ENCODE data around the gene CDKAL1.
"Not testable (repeated sequence)": the region's sequence is repeated elsewhere in the genome, so short reads cannot be mapped to it uniquely, and the experiment has no call there.

Gene CDKAL1

GRCh38 chr6:20808439-20808838 lies 274.2 kb downstream of the CDKAL1 start:
- no peak for DNase-seq

GRCh38 chr6:20808924-20809323 lies 274.7 kb downstream of the CDKAL1 start:
- no peak for DNase-seq

GRCh38 chr6:20810727-20811108 lies 276.5 kb downstream of the CDKAL1 start:
- no peak for DNase-seq

- no peak for DNase-seq
These were observed 277.0 kb downstream of the CDKAL1 start for GRCh38 chr6:20811109-20811761.

GRCh38 chr6:20812776-20813175 lies 278.5 kb downstream of the CDKAL1 start:
- no peak for DNase-seq

GRCh38 chr6:20814494-20814893 lies 280.2 kb downstream of the CDKAL1 start:
- no peak for DNase-seq

- DNase-seq, result no peak
These were observed 281.9 kb downstream of the CDKAL1 start for GRCh38 chr6:20816126-20816525.

GRCh38 chr6:20817806-20818320 lies 283.6 kb downstream of the CDKAL1 start:
- DNase-seq, result no peak

GRCh38 chr6:20819774-20820400 lies 285.6 kb downstream of the CDKAL1 start:
- no peak for DNase-seq

- DNase-seq, result no peak
These were observed 292.1 kb downstream of the CDKAL1 start for GRCh38 chr6:20826378-20826777.

- DNase-seq, result no peak
These were observed 293.5 kb downstream of the CDKAL1 start for GRCh38 chr6:20827798-20828197.

GRCh38 chr6:20830576-20830975 lies 296.3 kb downstream of the CDKAL1 start:
- DNase-seq, result no peak

GRCh38 chr6:20831251-20831650 lies 297.0 kb downstream of the CDKAL1 start:
- not testable (repeated sequence) for DNase-seq

- no peak for DNase-seq
These were observed 299.7 kb downstream of the CDKAL1 start for GRCh38 chr6:20833881-20834515.

- DNase-seq, result no peak
These were observed 301.2 kb downstream of the CDKAL1 start for GRCh38 chr6:20835315-20836010.

- DNase-seq, result no peak
These were observed 302.9 kb downstream of the CDKAL1 start for GRCh38 chr6:20837189-20837588.

GRCh38 chr6:20838113-20838512 lies 303.9 kb downstream of the CDKAL1 start:
- no peak for DNase-seq

- DNase-seq, result no peak
These were observed 305.4 kb downstream of the CDKAL1 start for GRCh38 chr6:20839630-20840029.

- DNase-seq, result no peak
These were observed 306.4 kb downstream of the CDKAL1 start for GRCh38 chr6:20840675-20841074.

GRCh38 chr6:20841806-20842205 lies 307.5 kb downstream of the CDKAL1 start:
- DNase-seq, result no peak

- no peak for DNase-seq
These were observed 311.3 kb downstream of the CDKAL1 start for GRCh38 chr6:20845592-20845991.

- DNase-seq, result no peak
These were observed 312.4 kb downstream of the CDKAL1 start for GRCh38 chr6:20846602-20847028.

- DNase-seq, result no peak
These were observed 313.6 kb downstream of the CDKAL1 start for GRCh38 chr6:20847904-20848303.
